Loucy (cell line): ENCODE measurements around the gene ATP8A2.
"Not testable (repeated sequence)": the region's sequence is repeated elsewhere in the genome, so short reads cannot be mapped to it uniquely, and the experiment has no call there.

ENCODE experiments used
- H2AFZ ChIP-seq: fragments of 200-600 bp; sonication (generic); 2 replicates; pipeline ENCODE4 v1.6.0; 2016; ENCODE audit warnings: antibody characterized with exemption, mild to moderate bottlenecking, low read length, moderate library complexity
- H3F3A ChIP-seq: fragments of 200-600 bp; 2 replicates; pipeline ENCODE4 v1.6.0; 2016; ENCODE audit warnings: antibody characterized with exemption, low read depth, mild to moderate bottlenecking
- H3K27me3 ChIP-seq: fragments of 200-600 bp; sonication (generic); 2 replicates; pipeline ENCODE4 v1.6.1; 2014; ENCODE audit warnings: low read length, mild to moderate bottlenecking; ENCODE audit not compliant: insufficient read depth, poor library complexity, severe bottlenecking
- H3K36me3 ChIP-seq: fragments of 200-600 bp; sonication (generic); 2 replicates; pipeline ENCODE4 v1.6.1; 2016; ENCODE audit warnings: low read length; ENCODE audit not compliant: insufficient read depth
- H3K4me1 ChIP-seq: fragments of 200-600 bp; sonication (generic); 2 replicates; pipeline ENCODE4 v1.5.1; 2014; ENCODE audit warnings: low read length, mild to moderate bottlenecking; ENCODE audit not compliant: insufficient read depth, poor library complexity, severe bottlenecking
- H3K4me2 ChIP-seq: fragments of 200-600 bp; sonication (generic); 2 replicates; pipeline ENCODE4 v1.6.0; 2014; ENCODE audit warnings: antibody characterized with exemption, low read length, low read depth, mild to moderate bottlenecking; ENCODE audit not compliant: poor library complexity, severe bottlenecking
- H3K4me3 ChIP-seq: fragments of 200-600 bp; sonication (generic); 2 replicates; pipeline ENCODE4 v1.5.1; 2014; ENCODE audit warnings: low read length, mild to moderate bottlenecking, mixed read lengths; ENCODE audit not compliant: poor library complexity, severe bottlenecking
- H3K79me2 ChIP-seq: fragments of 200-600 bp; sonication (generic); 2 replicates; pipeline ENCODE4 v1.6.1; 2014; ENCODE audit warnings: low read length; ENCODE audit not compliant: insufficient read depth
- H3K9ac ChIP-seq: fragments of 200-600 bp; sonication (generic); 2 replicates; pipeline ENCODE4 v1.6.0; 2014; ENCODE audit warnings: mild to moderate bottlenecking, low read depth, low read length, moderate library complexity; ENCODE audit not compliant: poor library complexity, severe bottlenecking
- H3K9me2 ChIP-seq: fragments of 200-600 bp; sonication (generic); replicated peaks from 2 replicates; pipeline ENCODE4 v1.6.1; 2016; ENCODE audit warnings: low read depth, low read length, mixed read lengths
- H3K9me3 ChIP-seq: fragments of 200-600 bp; sonication (generic); 2 replicates; pipeline ENCODE4 v1.6.1; 2014; ENCODE audit warnings: mild to moderate bottlenecking, antibody characterized with exemption, low read length, low read depth; ENCODE audit not compliant: insufficient read depth
- H4K20me1 ChIP-seq: fragments of 200-600 bp; sonication (generic); 2 replicates; pipeline ENCODE4 v1.6.0; 2014; ENCODE audit warnings: antibody characterized with exemption, low read length, mild to moderate bottlenecking; ENCODE audit not compliant: insufficient read depth, poor library complexity, severe bottlenecking
- CTCF ChIP-seq: fragments of 200-600 bp; sonication (generic); conservative IDR thresholded peaks from 2 replicates; pipeline ENCODE4 v1.5.1; 2014; ENCODE audit warnings: mild to moderate bottlenecking, antibody characterized with exemption, low read length
- EZH2phosphoT487 ChIP-seq: fragments of 200-600 bp; IDR thresholded peaks from 2 replicates; pipeline ENCODE4 v1.6.1; 2018; ENCODE audit warnings: antibody characterized with exemption, mild to moderate bottlenecking, moderate library complexity, borderline replicate concordance

ATP8A2 gene

DNA sequence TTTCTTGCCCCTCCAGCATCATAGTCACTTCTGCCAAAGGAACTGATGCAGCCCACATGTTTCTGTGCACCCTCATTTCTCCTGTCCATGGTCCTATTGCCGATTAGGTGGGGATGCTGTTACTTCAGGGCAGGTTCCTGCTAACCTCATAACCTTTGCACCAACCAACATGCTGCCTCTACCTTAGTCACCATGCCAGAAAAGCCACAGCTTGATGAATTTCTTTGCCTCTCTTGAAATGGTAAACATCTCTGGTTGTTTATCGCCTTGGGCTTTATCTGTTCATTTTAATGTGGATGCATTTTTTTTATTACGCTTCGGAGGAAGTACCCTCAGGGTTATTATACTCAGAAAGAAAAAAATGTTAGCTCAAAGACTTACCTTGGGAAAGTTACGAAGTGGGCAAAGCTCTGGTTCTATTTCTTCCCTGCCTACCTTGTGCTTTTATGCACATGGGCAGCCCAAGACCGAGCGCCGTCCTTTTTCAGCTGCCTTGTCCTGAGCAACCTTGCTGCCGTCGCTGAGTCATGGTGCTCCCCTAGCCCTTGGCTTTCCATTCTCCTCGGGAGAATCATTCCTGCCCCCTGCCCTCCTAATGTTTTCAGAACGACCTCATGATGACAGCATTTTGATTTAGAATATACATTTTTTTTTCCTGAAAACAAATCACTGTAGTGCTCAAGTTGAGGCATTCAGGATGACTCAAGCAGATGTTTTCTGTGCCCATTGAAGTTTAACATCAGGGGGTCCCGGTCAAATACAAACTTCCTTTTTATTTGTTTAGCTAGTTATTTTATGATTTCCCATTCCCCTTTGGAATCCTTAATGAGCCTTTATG is 400.1 kb downstream of the ATP8A2 start:
- Histone ChIP-seq H3K9me2 (no peaks in the 10 kb centered on the region), H3K9me3 (no peaks in the 10 kb centered on the region), H3K4me1 (peaks cover 4% of the 10 kb centered on the region), H4K20me1 (no peaks in the 10 kb centered on the region), H2AFZ (no peak overlapping the region), H3K4me2 (no peak overlapping the region), H3K27me3 (no peaks in the 10 kb centered on the region), H3K36me3 (no peaks in the 10 kb centered on the region), H3K4me3 (no peak overlapping the region), H3K9ac (no peak overlapping the region), H3K79me2 (no peaks in the 10 kb centered on the region), H3F3A (no peaks in the 10 kb centered on the region)
- TF ChIP-seq CTCF (no peak), EZH2phosphoT487 (no peak)

DNA sequence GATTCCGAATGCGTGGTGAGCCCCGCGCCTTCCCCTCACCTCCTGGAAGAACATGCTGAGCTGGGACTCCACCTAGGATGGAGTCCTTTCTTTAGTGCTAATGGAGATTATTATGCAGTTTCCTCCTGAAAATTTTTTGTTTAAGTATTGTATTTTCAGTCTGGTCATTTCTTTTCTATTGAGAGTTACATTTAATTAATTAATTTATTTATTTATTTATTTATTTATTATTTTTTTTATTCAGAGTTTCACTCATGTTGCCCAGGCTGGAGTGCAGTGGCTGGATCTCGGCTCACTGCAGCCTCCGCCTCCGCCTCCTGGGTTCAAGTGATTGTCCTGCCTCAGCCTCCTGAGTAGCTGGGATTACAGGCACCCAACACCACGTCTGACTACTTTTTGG is 400.8 kb downstream of the ATP8A2 start:
- not testable (repeated sequence) for H3K4me3 ChIP-seq, H3K4me1 ChIP-seq, H3K36me3 ChIP-seq, H3K79me2 ChIP-seq, H3K9me3 ChIP-seq, H3F3A ChIP-seq, H3K27me3 ChIP-seq, H4K20me1 ChIP-seq, H3K4me2 ChIP-seq, H2AFZ ChIP-seq, H3K9me2 ChIP-seq, H3K9ac ChIP-seq

GRCh38 chr13:25774056-25774455 is 402.3 kb downstream of the ATP8A2 start:
- H3K4me3 ChIP-seq, H3K4me1 ChIP-seq, H3K27me3 ChIP-seq, H4K20me1 ChIP-seq, H3K36me3 ChIP-seq, H2AFZ ChIP-seq, H3K9me2 ChIP-seq, H3K4me2 ChIP-seq, H3K79me2 ChIP-seq, H3F3A ChIP-seq, H3K9ac ChIP-seq, H3K9me3 ChIP-seq: not testable (repeated sequence)

DNA sequence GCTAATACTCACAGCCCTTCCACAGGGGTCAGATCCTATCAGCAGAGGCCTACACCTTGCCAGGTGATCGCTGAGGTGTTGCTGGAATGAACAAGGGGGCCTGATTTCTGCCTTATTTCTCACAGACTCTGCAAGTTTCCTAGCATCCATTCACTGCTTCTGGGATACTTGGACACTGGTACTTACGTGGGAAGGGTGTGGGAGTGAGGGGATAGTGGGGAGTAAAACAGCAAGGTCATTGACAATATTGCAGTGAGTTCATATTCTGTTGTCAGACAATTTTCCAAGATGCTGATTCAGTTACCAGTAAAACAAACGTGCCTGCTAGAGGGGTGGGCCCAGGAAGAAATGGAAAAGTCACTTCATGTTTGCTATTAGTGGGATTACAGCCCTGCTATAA is 403.5 kb downstream of the ATP8A2 start:
- Histone ChIP-seq H3K27me3 (no peaks in the 10 kb centered on the region), H2AFZ (no peak overlapping the region), H3K4me3 (no peak overlapping the region), H3K4me1 (peaks cover 4% of the 10 kb centered on the region), H3K9me3 (no peaks in the 10 kb centered on the region), H3F3A (no peaks in the 10 kb centered on the region), H3K9ac (no peak overlapping the region), H3K79me2 (no peaks in the 10 kb centered on the region), H3K9me2 (no peaks in the 10 kb centered on the region), H3K36me3 (no peaks in the 10 kb centered on the region), H4K20me1 (no peaks in the 10 kb centered on the region), H3K4me2 (no peak overlapping the region)
- no peak for TF ChIP-seq CTCF
- no peak for TF ChIP-seq EZH2phosphoT487
